H1 (cell line): ENCODE data around the gene RPN2. TPM values are rescaled to one million over a fixed set of nuclear protein-coding genes. Genes with fewer than 3 reads are reported as not detected.

Experiments used
- CTCF ChIA-PET: fragments of 300-600 bp; sonication (Branson Sonifier 250); formaldehyde crosslinking; loops from one replicate; lab custom pipeline; 2021; ENCODE audit not compliant: partially characterized antibody; lab: Charles Lee
- POLR2A ChIA-PET: fragments of 300-600 bp; sonication (Branson Sonifier 250); formaldehyde crosslinking; loops from one replicate; lab custom pipeline; 2021; ENCODE audit warnings: inconsistent platforms; ENCODE audit not compliant: partially characterized antibody; lab: Charles Lee
- DNase-seq, 2 experiments: peaks; one replicate each; pipeline versions ENCODE4 v3.0.0 to v3.0.0-alpha.2; 2010 to 2022; ENCODE audit warnings: low spot score in 2 of 2, low read depth in 1 of 2, mixed read lengths in 1 of 2
- FAIRE-seq: peaks from 2 replicates; lab custom pipeline; 2011; peaks lifted over from hg19 to GRCh38; lab: Jason Lieb, UNC
- H2AFZ ChIP-seq: 2 replicates; pipeline ENCODE4 v1.8.1; 2012; ENCODE audit warnings: low read length, inconsistent platforms
- H2AK5ac ChIP-seq: 2 replicates; pipeline ENCODE4 v1.6.1; 2013; ENCODE audit warnings: low read depth, low read length
- H2BK120ac ChIP-seq: replicated peaks from 2 replicates; pipeline ENCODE3; 2013; ENCODE audit warnings: low read depth, low read length, inconsistent platforms
- H2BK12ac ChIP-seq: 2 replicates; pipeline ENCODE4 v1.6.1; 2013; ENCODE audit warnings: low read depth, low read length
- H2BK15ac ChIP-seq: 2 replicates; pipeline ENCODE4 v1.6.1; 2013; ENCODE audit warnings: low read length
- H2BK20ac ChIP-seq: 2 replicates; pipeline ENCODE4 v1.6.1; 2013; ENCODE audit warnings: low read length
- H2BK5ac ChIP-seq: 2 replicates; pipeline ENCODE4 v1.6.1; 2013; ENCODE audit warnings: low read depth, low read length
- H3K14ac ChIP-seq: 2 replicates; pipeline ENCODE4 v1.6.1; 2013; ENCODE audit warnings: inconsistent platforms; ENCODE audit not compliant: insufficient read length
- H3K18ac ChIP-seq: 2 replicates; pipeline ENCODE4 v1.6.1; 2013; ENCODE audit warnings: low read length; ENCODE audit errors: extremely low read depth
- H3K23ac ChIP-seq: 2 replicates; pipeline ENCODE4 v1.6.1; 2013; ENCODE audit warnings: inconsistent platforms; ENCODE audit not compliant: insufficient read length
- H3K23me2 ChIP-seq: 2 replicates; pipeline ENCODE4 v1.6.1; 2013; ENCODE audit warnings: low read depth, low read length
- H3K27ac ChIP-seq: 2 replicates; pipeline ENCODE4 v1.6.1; 2011; ENCODE audit warnings: low read depth, low read length, inconsistent platforms
- H3K27me3 ChIP-seq, 4 experiments: replicated peaks in 1 of 4; 1 replicate in 1 of 4; 2 replicates in 3 of 4; pipeline versions ENCODE4 v1.6.1 to v1.8.1; 2011 to 2013; ENCODE audit warnings: low read length in 3 of 4, mild to moderate bottlenecking in 3 of 4, inconsistent platforms in 2 of 4, mixed read lengths in 2 of 4, moderate library complexity in 1 of 4; ENCODE audit not compliant: control insufficient read depth in 3 of 4, insufficient read depth in 3 of 4; ENCODE audit errors: extremely low read depth in 1 of 4
- H3K36me3 ChIP-seq, 4 experiments: 2 replicates each; pipeline versions ENCODE4 v1.6.1 to v1.8.1; 2011 to 2013; ENCODE audit warnings: mild to moderate bottlenecking in 4 of 4, low read length in 3 of 4, moderate library complexity in 2 of 4, control low read depth in 1 of 4, inconsistent platforms in 1 of 4; ENCODE audit not compliant: insufficient read depth in 4 of 4, control insufficient read depth in 2 of 4
- H3K4ac ChIP-seq: replicated peaks from 2 replicates; pipeline ENCODE3; 2013; ENCODE audit warnings: low read length, low read depth, mixed read lengths, inconsistent platforms; ENCODE audit not compliant: insufficient read length
- H3K4me1 ChIP-seq, 4 experiments: replicated peaks in 1 of 4; 1 replicate in 1 of 4; 2 replicates in 3 of 4; pipeline versions ENCODE4 v1.6.1 to v1.8.1; 2011 to 2013; ENCODE audit warnings: low read length in 3 of 4, inconsistent platforms in 2 of 4, mixed read lengths in 1 of 4; ENCODE audit not compliant: insufficient read depth in 4 of 4, control insufficient read depth in 3 of 4
- H3K4me2 ChIP-seq, 2 experiments: 2 replicates each; pipeline versions ENCODE4 v1.6.1 to v1.8.1; 2011 to 2013; ENCODE audit warnings: low read depth in 2 of 2, low read length in 2 of 2, control low read depth in 1 of 2, inconsistent platforms in 1 of 2, mild to moderate bottlenecking in 1 of 2; ENCODE audit not compliant: insufficient read depth in 1 of 2
- H3K4me3 ChIP-seq, 4 experiments: fragments of 200-600, 300-600 bp in 1 of 4; sonication (generic), shearing (Covaris generic), sonication (Bioruptor Twin) in 1 of 4; 2 replicates each; pipeline versions ENCODE4 v1.5.1 to v1.8.1; 2011 to 2016; ENCODE audit warnings: low read length in 4 of 4, low read depth in 3 of 4, control low read depth in 2 of 4, inconsistent platforms in 2 of 4, mild to moderate bottlenecking in 2 of 4, mixed read lengths in 1 of 4, moderate library complexity in 1 of 4; ENCODE audit not compliant: insufficient read depth in 2 of 4; ENCODE audit errors: extremely low read depth in 1 of 4
- H3K56ac ChIP-seq: replicated peaks from 2 replicates; pipeline ENCODE3; 2013; ENCODE audit warnings: low read depth, mild to moderate bottlenecking, mixed read lengths, low read length, inconsistent platforms; ENCODE audit not compliant: insufficient read length
- H3K79me1 ChIP-seq: 2 replicates; pipeline ENCODE4 v1.6.1; 2013; ENCODE audit warnings: low read depth, low read length, control low read depth
- H3K79me2 ChIP-seq, 2 experiments: 2 replicates each; pipeline versions ENCODE4 v1.6.1 to v1.8.1; 2012 to 2013; ENCODE audit warnings: low read length in 2 of 2, mild to moderate bottlenecking in 2 of 2, inconsistent platforms in 1 of 2; ENCODE audit not compliant: insufficient read depth in 2 of 2, control insufficient read depth in 1 of 2
- H3K9ac ChIP-seq, 4 experiments: replicated peaks in 1 of 4; 1 replicate in 1 of 4; 2 replicates in 3 of 4; pipeline versions ENCODE4 v1.6.1 to v1.8.1; 2011 to 2013; ENCODE audit warnings: low read depth in 3 of 4, low read length in 3 of 4, control low read depth in 2 of 4, mild to moderate bottlenecking in 2 of 4, moderate library complexity in 2 of 4, inconsistent platforms in 1 of 4; ENCODE audit errors: extremely low read depth in 1 of 4
- H3K9me3 ChIP-seq, 2 experiments: 2 replicates each; pipeline versions ENCODE4 v1.6.1 to v1.8.1; 2012 to 2013; ENCODE audit warnings: mild to moderate bottlenecking in 2 of 2, moderate library complexity in 2 of 2, control low read depth in 1 of 2, inconsistent platforms in 1 of 2, low read depth in 1 of 2, low read length in 1 of 2, mixed read lengths in 1 of 2; ENCODE audit not compliant: insufficient read depth in 2 of 2
- H4K20me1 ChIP-seq, 2 experiments: replicated peaks in 1 of 2; 2 replicates each; pipeline versions ENCODE3 to v1.8.1; 2011 to 2013; ENCODE audit warnings: inconsistent platforms in 2 of 2, low read length in 2 of 2, mild to moderate bottlenecking in 1 of 2; ENCODE audit not compliant: insufficient read depth in 2 of 2, control insufficient read depth in 1 of 2
- H4K5ac ChIP-seq: 2 replicates; pipeline ENCODE4 v1.6.1; 2013; ENCODE audit warnings: low read length, low read depth, mixed read lengths, inconsistent platforms; ENCODE audit not compliant: insufficient read length
- H4K8ac ChIP-seq: 2 replicates; pipeline ENCODE4 v1.8.0; 2013; ENCODE audit warnings: mild to moderate bottlenecking, moderate library complexity, low read length, inconsistent platforms; ENCODE audit not compliant: insufficient read depth; ENCODE audit errors: extremely low read depth
- H4K91ac ChIP-seq: replicated peaks from 2 replicates; pipeline ENCODE3; 2013; ENCODE audit warnings: low read length, mixed read lengths, inconsistent platforms; ENCODE audit not compliant: insufficient read length
- KDM5A ChIP-seq: fragments of 200-600 bp; IDR thresholded peaks from 2 replicates; pipeline ENCODE4 v1.7.1; 2012; ENCODE audit warnings: mild to moderate bottlenecking, low read length, inconsistent platforms, mixed read lengths
- WGBS, 2 experiments: shearing (Covaris generic) in 1 of 2; methylation state at CpG; one replicate each; pipeline versions ENCODE4 v1.1.6 to v1.1.7; 2013 to 2015; ENCODE audit warnings: low lambda C conversion rate in 2 of 2, mixed read lengths in 2 of 2, inconsistent platforms in 1 of 2, low coverage in 1 of 2, missing lambda C conversion rate in 1 of 2; ENCODE audit not compliant: insufficient replicate concordance in 2 of 2, insufficient coverage in 1 of 2, insufficient read length in 1 of 2; ENCODE audit errors: extremely low coverage in 1 of 2, missing lambda C conversion rate in 1 of 2; 5-methylcytosine and 5-hydroxymethylcytosine counted together
- polyA plus RNA-seq, 7 experiments: library from polyadenylated mRNA; depleted of rRNA in 3 of 7; stranded (reverse) in 5 of 7; unstranded in 2 of 7; fragments of >200 nt in 5 of 7; fragments of 200-250 nt in 2 of 7; gene quantifications; 1 replicate in 5 of 7; 2 replicates in 1 of 7; 4 replicates in 1 of 7; pipeline versions ENCODE4 v1.2.1 to v1.2.3, GENCODE V29; 2011 to 2013; ENCODE audit warnings: missing spikeins in 2 of 7, mixed read lengths in 2 of 7
- total RNA-seq: library from RNA; stranded (reverse); fragmentation: NEBNext Ultra II Directional; extraction: Animal tissue kit (Norgen Biotek cat#: 25700); gene quantifications from 2 replicates; pipeline ENCODE4 v1.2.1, GENCODE V29; 2021

RPN2 gene
- total and polyA plus RNA-seq, 2 of the 8 experiments (the other 6 are each of a cell fraction or from before 2014, with no cell fraction given), result 236 to 379 TPM

DNA sequence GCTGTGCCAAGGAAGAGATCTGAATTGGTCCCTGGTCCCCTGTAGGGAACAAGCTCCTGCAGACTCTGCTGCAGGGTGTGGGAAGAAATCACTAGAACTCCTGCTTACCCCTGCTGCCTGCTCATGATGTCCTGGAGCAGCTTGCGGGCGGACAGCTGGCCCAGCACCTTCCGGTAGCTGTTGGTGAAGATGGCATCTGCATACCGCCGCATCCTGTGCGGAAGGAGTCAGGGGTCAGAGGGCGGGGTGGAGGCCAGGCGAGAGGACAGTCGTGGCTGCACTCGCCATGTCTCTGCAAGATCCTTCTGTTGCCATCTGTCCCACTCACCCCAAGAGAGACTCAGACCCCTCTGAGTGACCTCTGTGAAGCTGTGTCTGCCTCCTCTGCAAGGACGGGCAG is 77.2 kb downstream of the RPN2 start:
- DNase-seq, result no peak
- no peaks in the 10 kb centered on the region for H3K79me1 ChIP-seq
- H3K4ac ChIP-seq, result no peak overlapping the region
- no peak overlapping the region for H2AFZ ChIP-seq
- H2BK20ac ChIP-seq, result no peak overlapping the region
- peak overlapping the region; percentile 34; the same call in 1 of the 2 replicates for H2AK5ac ChIP-seq
- H3K4me2 ChIP-seq, result no peak overlapping the region
- H2BK5ac ChIP-seq, result 0 out of 2 replicates have a peak overlapping the region, but pooled peaks have one; percentile 12
- H4K20me1 ChIP-seq, result no peaks in the 10 kb centered on the region
- ChIA-PET POLR2A (interaction anchor here (0.8 to 2.4 kb wide), 3 partner anchors 9 to 20 kb away, joined by 3 to 8 read pairs (median 3); no protein-coding TSS in a partner anchor), CTCF (interaction anchor here (0.9 to 1.9 kb wide), 3 partner anchors 11 to 287 kb away, joined by 3 to 5 read pairs (median 4); no protein-coding TSS in a partner anchor)
- no peaks in the 10 kb centered on the region for H3K23me2 ChIP-seq
- H3K18ac ChIP-seq, result peak overlapping the region; percentile 9; the same call in 1 of the 2 replicates
- peaks cover 0 to 5% of the 10 kb centered on the region in 2 experiments; a peak in 2 of 4 replicates for H3K9me3 ChIP-seq
- no peaks in the 10 kb centered on the region for H3K27me3 ChIP-seq
- H4K91ac ChIP-seq, result no peak overlapping the region
- no peak overlapping the region for H3K4me3 ChIP-seq
- no peak overlapping the region for H3K23ac ChIP-seq
- WGBS, 2 experiments, result 89% methylated on average over 11 of the region's 11 CpGs; no CpG with 5 or more reads in 1 of the 2 experiments
- H4K5ac ChIP-seq, result no peak overlapping the region
- H2BK15ac ChIP-seq, result no peak overlapping the region
- H3K9ac ChIP-seq, result no peak overlapping the region
- H3K27ac ChIP-seq, result no peak overlapping the region
- peak overlapping the region; percentile 77; the same call in 1 of the 2 replicates for H2BK12ac ChIP-seq
- no peaks in the 10 kb centered on the region for H3K79me2 ChIP-seq
- TF ChIP-seq KDM5A, result no peak
- no peak overlapping the region for H3K14ac ChIP-seq
- no peak overlapping the region for H2BK120ac ChIP-seq
- no peak for FAIRE-seq
- no peaks in the 10 kb centered on the region for H3K36me3 ChIP-seq
- H3K4me1 ChIP-seq, result peaks cover 2 to 24% (median 13%) of the 10 kb centered on the region in 4 experiments
- no peak overlapping the region for H4K8ac ChIP-seq
- H3K56ac ChIP-seq, result no peak overlapping the region
